C4-2B (cell line): ENCODE results near the gene SORCS2.

Experiments
- CTCF ChIP-seq: fragments of 450-650 bp; conservative IDR thresholded peaks from 2 replicates; pipeline ENCODE4 v1.5.1; 2017; ENCODE audit warnings: mild to moderate bottlenecking
- ZFX ChIP-seq: fragments of 450-650 bp; IDR thresholded peaks from 2 replicates; pipeline ENCODE4 v1.6.1; 2017

GRCh38 chr4:7680731-7681130 is 488.4 kb downstream of the SORCS2 start:
- no peak for TF ChIP-seq CTCF
- no peak for TF ChIP-seq ZFX
